GM18867 (cell line): Measurements from ENCODE around the gene RABIF.
"Not testable (repeated sequence)": the region's sequence is repeated elsewhere in the genome, so short reads cannot be mapped to it uniquely, and the experiment has no call there.

ENCODE experiments used
- ATAC-seq: cut with Tn5 transposase; IDR thresholded peaks from one replicate; pipeline ENCODE4 v1.9.1; 2021; ENCODE audit warnings: mild to moderate bottlenecking, moderate library complexity; ENCODE audit not compliant: unreplicated experiment

RABIF gene

GRCh38 chr1:202888531-202889360, at the start of gene RABIF:
TSS of gene RABIF (minus strand) at chr1:202889149. CDS start at chr1:202889098, 51 bp downstream.
- ATAC-seq, result peak; percentile 86

- no peak for ATAC-seq
Measured at GRCh38 chr1:202938287-202938925, 49.5 kb upstream of the RABIF start.

- not testable (repeated sequence) for ATAC-seq
Measured at GRCh38 chr1:202936409-202936808, 47.5 kb upstream of the RABIF start.

DNA sequence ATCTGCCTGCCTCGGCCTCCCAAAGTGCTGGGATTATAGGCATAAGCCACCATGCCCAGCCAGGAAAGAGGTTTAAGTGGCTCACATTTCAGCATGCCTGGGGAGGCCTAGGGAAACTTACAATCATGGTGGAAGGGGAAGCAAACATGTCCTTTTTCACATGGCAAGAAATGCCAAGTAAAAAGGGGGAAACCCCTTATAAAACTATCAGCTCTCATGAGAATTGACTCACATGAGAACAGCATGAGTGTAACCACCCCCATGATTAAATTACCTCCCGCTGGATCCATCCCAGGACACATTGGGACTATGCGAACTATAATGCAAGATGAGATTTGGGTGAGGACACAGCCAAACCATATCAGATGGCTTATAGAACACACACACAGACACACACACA, 46.9 kb upstream of the RABIF start:
- ATAC-seq, result no peak

DNA sequence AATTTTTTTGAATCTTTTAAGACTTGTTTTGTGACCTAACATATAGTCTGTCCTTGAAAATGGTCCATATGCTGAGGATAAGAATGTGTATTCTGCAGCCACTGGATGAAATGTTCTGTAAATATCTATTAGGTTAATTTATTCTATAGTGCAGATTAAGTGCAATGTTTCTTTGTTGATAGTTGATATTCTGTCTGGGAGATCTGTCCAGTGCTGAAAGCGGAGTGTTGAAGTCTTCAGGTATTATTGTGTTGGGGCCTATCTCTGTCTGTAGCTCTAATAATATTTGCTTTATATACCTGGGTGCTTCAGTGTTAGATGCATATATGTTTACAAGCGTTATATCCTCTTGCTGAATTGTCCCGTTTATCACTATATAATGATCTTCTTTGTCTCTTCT, 45.8 kb upstream of the RABIF start:
- ATAC-seq, result no peak

GRCh38 chr1:202932476-202932875, 43.5 kb upstream of the RABIF start:
- ATAC-seq, result no peak

- peak; percentile 92 for ATAC-seq
Measured at GRCh38 chr1:202926581-202927491, 37.9 kb upstream of the RABIF start, which contains the start of gene KLHL12. TSS of gene KLHL12 (minus strand) at chr1:202927234. CDS start at chr1:202925162, 2,072 bp downstream.

GRCh38 chr1:202923533-202923932, 34.6 kb upstream of the RABIF start:
- no peak for ATAC-seq

GRCh38 chr1:202919615-202920014, 30.7 kb upstream of the RABIF start:
- ATAC-seq, result no peak

GRCh38 chr1:202915146-202915545, 26.2 kb upstream of the RABIF start:
- ATAC-seq, result no peak

DNA sequence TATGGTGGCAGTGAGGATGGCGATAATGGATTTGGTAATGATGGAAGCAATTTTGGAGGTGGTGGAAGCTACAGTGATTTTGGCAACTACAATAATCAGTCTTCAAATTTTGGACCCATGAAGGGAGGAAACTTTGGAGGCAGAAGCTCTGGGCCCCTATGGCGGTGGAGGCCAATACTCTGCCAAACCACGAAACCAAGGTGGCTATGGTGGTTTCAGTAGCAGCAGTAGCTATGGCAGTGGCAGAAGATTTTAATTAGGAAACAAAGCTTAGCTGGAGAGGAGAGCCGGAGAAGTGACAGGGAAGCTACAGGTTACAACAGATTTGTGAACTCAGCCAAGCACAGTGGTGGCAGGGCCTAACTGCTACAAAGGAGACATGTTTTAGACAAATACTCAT, 23.5 kb upstream of the RABIF start:
- not testable (repeated sequence) for ATAC-seq

DNA sequence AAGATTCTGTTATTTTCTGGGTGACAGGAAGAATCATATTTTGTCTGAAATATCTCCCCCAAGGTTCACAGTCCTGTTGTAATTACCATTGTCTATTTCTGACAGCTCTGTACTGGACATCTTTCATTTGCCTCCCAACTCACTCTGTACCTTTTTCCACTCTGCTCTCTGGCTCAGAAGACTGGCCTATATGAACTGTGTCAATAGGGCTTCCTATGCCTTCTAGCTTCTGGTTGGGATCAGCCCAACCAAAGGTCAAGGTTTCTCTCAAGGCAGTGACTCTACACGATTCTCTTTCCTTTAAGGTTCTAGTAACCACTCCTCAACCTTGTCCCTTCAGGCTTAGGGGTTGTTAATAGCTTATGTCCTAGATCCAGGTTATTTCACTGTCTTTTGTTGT, 20.5 kb upstream of the RABIF start:
- no peak for ATAC-seq

DNA sequence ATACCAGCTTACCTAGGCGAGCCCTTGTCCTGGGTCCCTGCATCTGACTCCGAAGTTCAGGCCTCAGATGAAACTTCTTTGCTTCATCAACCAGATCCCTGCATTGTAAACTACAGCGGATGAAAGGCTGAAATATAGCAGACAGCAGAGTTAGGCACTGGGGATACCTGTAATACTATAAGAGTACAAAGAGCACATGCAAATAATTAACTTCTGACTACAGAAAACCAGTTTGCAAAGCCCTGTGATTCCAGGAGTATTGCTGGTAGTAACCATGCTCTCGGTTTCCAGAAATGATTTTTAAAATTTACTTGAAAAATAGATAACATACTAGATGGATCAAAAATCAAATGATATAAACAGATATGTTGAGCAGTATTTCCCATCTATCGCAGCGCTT, 20.0 kb upstream of the RABIF start:
- ATAC-seq, result no peak

DNA sequence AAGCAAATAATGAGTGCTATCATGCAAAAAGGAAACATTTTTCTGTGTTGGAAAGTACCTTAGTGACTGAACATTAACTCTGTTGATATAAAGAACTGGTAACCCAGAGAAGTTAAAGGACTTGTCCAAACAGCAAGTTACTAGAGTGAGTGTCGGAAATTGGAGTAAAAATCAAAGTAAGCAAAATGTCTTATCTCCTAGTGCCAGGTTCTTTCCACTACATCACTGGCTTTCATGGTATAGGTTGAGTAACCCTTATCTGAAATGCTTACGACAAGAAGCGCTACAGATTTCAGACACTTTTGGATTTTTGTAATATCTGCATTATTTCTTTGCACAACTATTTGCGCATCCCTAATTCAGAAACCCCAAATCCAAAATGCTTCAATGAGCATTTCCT, 16.4 kb upstream of the RABIF start:
- ATAC-seq, result no peak

GRCh38 chr1:202903808-202904207, 14.9 kb upstream of the RABIF start:
- ATAC-seq, result not testable (repeated sequence)

DNA sequence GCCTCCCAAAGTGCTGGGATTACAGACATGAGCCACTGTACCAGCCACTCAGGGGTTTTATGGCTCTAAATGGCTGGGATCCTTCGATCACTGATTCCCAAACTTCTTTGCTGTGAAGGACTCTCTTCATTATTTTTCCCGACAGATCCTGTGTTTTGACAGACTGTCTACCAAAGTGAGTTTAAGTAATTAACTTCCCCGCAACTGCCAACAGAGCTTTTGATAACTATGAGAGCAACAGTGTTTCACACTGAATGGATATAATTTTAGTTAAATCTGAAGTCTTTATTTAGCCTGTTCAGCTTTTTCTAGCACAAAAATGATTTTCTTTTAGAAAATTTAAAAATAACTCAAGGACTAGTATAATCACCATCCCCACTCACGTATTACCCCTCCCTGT, 12.6 kb upstream of the RABIF start:
- no peak for ATAC-seq

GRCh38 chr1:202892501-202892900, 3.6 kb upstream of the RABIF start:
- ATAC-seq, result no peak

- ATAC-seq, result no peak
Measured at GRCh38 chr1:202890392-202890791, 1.4 kb upstream of the RABIF start.

- ATAC-seq, result no peak
Measured at GRCh38 chr1:202888221-202888530, 773 bp downstream of the RABIF start.

DNA sequence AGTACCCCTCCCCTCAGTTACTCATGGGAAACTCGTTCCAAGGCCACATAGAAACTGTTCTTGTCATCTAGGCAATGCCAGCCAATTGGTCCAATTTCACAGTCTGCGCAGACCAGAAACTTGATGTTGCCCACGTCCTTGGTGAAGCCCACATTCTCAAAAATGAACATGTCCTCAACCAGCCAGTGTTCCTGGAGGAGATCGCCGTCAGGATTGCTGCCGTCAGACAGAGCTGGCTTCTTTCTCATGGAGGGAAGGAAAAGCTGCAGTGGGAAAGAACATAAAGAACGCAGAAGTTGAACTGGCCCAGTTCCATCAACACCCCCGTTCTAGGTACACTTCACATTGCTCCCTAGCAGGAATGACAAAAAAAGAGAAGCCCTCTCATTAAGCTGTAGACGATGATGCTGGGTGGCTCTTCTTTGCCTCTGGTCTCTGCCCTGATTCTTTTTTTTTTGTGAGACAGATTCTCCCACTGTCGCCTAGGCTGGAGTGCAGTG, 7.9 kb downstream of the RABIF start:
- no peak for ATAC-seq

DNA sequence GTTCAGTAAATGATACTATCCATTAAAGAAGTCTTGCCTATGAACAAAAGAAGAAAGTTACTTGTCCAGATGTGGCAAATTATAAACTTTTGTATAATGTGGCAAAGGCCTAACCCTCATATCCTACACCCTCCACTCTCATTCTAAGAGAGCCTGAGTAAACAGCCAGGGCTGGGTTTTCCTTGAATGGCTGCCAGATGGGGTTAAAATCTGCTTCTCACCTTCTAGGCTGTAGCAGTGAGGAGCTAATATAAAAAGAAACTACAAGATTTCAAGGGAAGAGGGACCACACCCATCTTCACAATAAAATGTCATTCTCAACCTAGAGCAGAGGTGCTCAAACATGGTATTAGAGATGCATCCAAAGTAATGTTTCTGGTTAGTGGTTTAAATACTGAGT, 8.9 kb downstream of the RABIF start:
- no peak for ATAC-seq
